ENCODE data around the gene PNPLA5.

The PNPLA5 gene

GRCh38 chr22:43859621-43860020 lies 32.2 kb downstream of the PNPLA5 start:
- ChIA-PET POLR2A (no interaction called here), CTCF (no interaction called here)
- TF ChIP-seq CTCF (IDR thresholded peaks at IDR 0.05; ENCODE audit: control extremely low read depth, extremely low read depth, low read depth, missing control alignments), result no peak
- no peak for DNase-seq (ENCODE audit: extremely low spot score)

- no peak for DNase-seq (ENCODE audit: extremely low spot score)
- ChIA-PET CTCF (no interaction called here), POLR2A (no interaction called here)
- TF ChIP-seq CTCF (IDR thresholded peaks at IDR 0.05; ENCODE audit: control extremely low read depth, extremely low read depth, low read depth, missing control alignments), result no peak
These were observed 32.6 kb downstream of the PNPLA5 start for GRCh38 chr22:43859176-43859575.

- ChIA-PET POLR2A (no interaction called here), CTCF (no interaction called here)
- no peak for DNase-seq (ENCODE audit: extremely low spot score)
- no peak for TF ChIP-seq CTCF (IDR thresholded peaks at IDR 0.05; ENCODE audit: control extremely low read depth, extremely low read depth, low read depth, missing control alignments)
These were observed 33.5 kb downstream of the PNPLA5 start for GRCh38 chr22:43858156-43858895.

- DNase-seq (ENCODE audit: extremely low spot score), result no peak
- ChIA-PET CTCF (no interaction called here), POLR2A (interaction anchor here (0.6 kb wide), 2 partner anchors 12 to 289 kb away, joined by 5 to 7 read pairs; no protein-coding TSS in a partner anchor)
- TF ChIP-seq CTCF (IDR thresholded peaks at IDR 0.05; ENCODE audit: control extremely low read depth, extremely low read depth, low read depth, missing control alignments), result no peak
These were observed 34.4 kb downstream of the PNPLA5 start for GRCh38 chr22:43857367-43857766.

- ChIA-PET POLR2A (no interaction called here), CTCF (no interaction called here)
- no peak for DNase-seq (ENCODE audit: extremely low spot score)
- TF ChIP-seq CTCF (IDR thresholded peaks at IDR 0.05; ENCODE audit: control extremely low read depth, extremely low read depth, low read depth, missing control alignments), result no peak
These were observed 36.4 kb downstream of the PNPLA5 start for GRCh38 chr22:43855431-43855830.

- TF ChIP-seq CTCF (IDR thresholded peaks at IDR 0.05; ENCODE audit: control extremely low read depth, extremely low read depth, low read depth, missing control alignments), result no peak
- ChIA-PET CTCF (no interaction called here), POLR2A (no interaction called here)
- DNase-seq (ENCODE audit: extremely low spot score), result no peak
These were observed 37.0 kb downstream of the PNPLA5 start for GRCh38 chr22:43854786-43855271.
